Mammary epithelial cell (primary cell): ENCODE data around the gene RCCD1.

Experiments
- CTCF ChIP-seq, 2 donors: IDR thresholded peaks in 1 of 2; conservative IDR thresholded peaks in 1 of 2; 2 replicates each; pipeline ENCODE4 v1.5.1; 2011 to 2012; ENCODE audit warnings: inconsistent platforms in 2 of 2, low read length in 2 of 2, mild to moderate bottlenecking in 2 of 2, control low read depth in 1 of 2, low read depth in 1 of 2; ENCODE audit not compliant: insufficient read depth in 1 of 2; ENCODE audit errors: extremely low read depth in 1 of 2
- EZH2 ChIP-seq: IDR thresholded peaks from 2 replicates; pipeline ENCODE4 v1.6.1; 2012; ENCODE audit warnings: low read length, inconsistent platforms, borderline replicate concordance

- no peak for TF ChIP-seq CTCF (conservative IDR thresholded peaks at IDR 0.05 in 1 of 2, IDR thresholded peaks at IDR 0.05 in 1 of 2; ENCODE audit: extremely low read depth in 1 of 2, insufficient read depth in 1 of 2, low read depth in 1 of 2, low read length in 2 of 2)
- TF ChIP-seq EZH2, result no peak
Observed at GRCh38 chr15:90907051-90907660, 47.5 kb upstream of the RCCD1 start.
